Parathyroid adenoma (tissue), 2 donors: ENCODE measurements around the gene UBE2B.

Experiments used
- H2AFZ ChIP-seq: fragments of 300-600 bp; sonication (generic); one replicate; pipeline ENCODE4 v1.7.0; 2017; ENCODE audit warnings: antibody characterized with exemption, mild to moderate bottlenecking
- H3K27ac ChIP-seq: fragments of 300-600 bp; sonication (generic); one replicate; pipeline ENCODE4 v1.7.0; 2017
- H3K27me3 ChIP-seq: fragments of 300-600 bp; sonication (generic); one replicate; pipeline ENCODE4 v1.7.0; 2017; ENCODE audit warnings: low read length; ENCODE audit not compliant: control insufficient read depth, insufficient read depth
- H3K36me3 ChIP-seq: fragments of 300-600 bp; sonication (generic); one replicate; pipeline ENCODE4 v1.7.0; 2017; ENCODE audit warnings: low read length; ENCODE audit not compliant: control insufficient read depth, insufficient read depth
- H3K4me1 ChIP-seq: fragments of 300-600 bp; sonication (generic); one replicate; pipeline ENCODE4 v1.7.0; 2017; ENCODE audit warnings: control low read depth
- H3K4me2 ChIP-seq: fragments of 300-600 bp; sonication (generic); one replicate; pipeline ENCODE4 v1.7.0; 2017; ENCODE audit warnings: low read length
- H3K4me3 ChIP-seq: fragments of 300-600 bp; sonication (generic); one replicate; pipeline ENCODE4 v1.7.0; 2017; ENCODE audit warnings: low read depth, low read length
- H3K79me2 ChIP-seq: fragments of 300-600 bp; sonication (generic); one replicate; pipeline ENCODE4 v1.7.0; 2017; ENCODE audit warnings: control low read depth
- H3K9ac ChIP-seq: fragments of 300-600 bp; sonication (generic); one replicate; pipeline ENCODE4 v1.7.0; 2017; ENCODE audit warnings: mild to moderate bottlenecking
- H3K9me3 ChIP-seq: fragments of 300-600 bp; sonication (generic); one replicate; pipeline ENCODE4 v1.7.0; 2017; ENCODE audit warnings: low read length; ENCODE audit not compliant: control insufficient read depth
- CTCF ChIP-seq: fragments of 300-600 bp; sonication (generic); IDR thresholded peaks from one replicate; pipeline ENCODE4 v1.7.0; 2017; ENCODE audit warnings: antibody characterized with exemption, mild to moderate bottlenecking
- donor health status: primary hyperparathyroidism.

Gene UBE2B

GRCh38 chr5:134426361-134426760 is 55.0 kb downstream of the UBE2B start:
- Histone ChIP-seq H3K27me3 (no peaks in the 10 kb centered on the region), H2AFZ (no peak overlapping the region)

GRCh38 chr5:134427540-134428041 is 56.2 kb downstream of the UBE2B start:
- no peaks in the 10 kb centered on the region for H3K79me2 ChIP-seq
- no peak overlapping the region for H3K27ac ChIP-seq
- TF ChIP-seq CTCF: no peak
- no peak overlapping the region for H3K4me2 ChIP-seq
- H3K9ac ChIP-seq: no peak overlapping the region
- H2AFZ ChIP-seq: no peak overlapping the region
- no peak overlapping the region for H3K4me3 ChIP-seq
- H3K27me3 ChIP-seq: no peaks in the 10 kb centered on the region
- no peaks in the 10 kb centered on the region for H3K9me3 ChIP-seq
- no peaks in the 10 kb centered on the region for H3K36me3 ChIP-seq
- no peaks in the 10 kb centered on the region for H3K4me1 ChIP-seq

More at GRCh38 chr5:134426361-134426760, 55.0 kb downstream of the UBE2B start:
- H3K27ac ChIP-seq: no peak overlapping the region
- H3K4me1 ChIP-seq: no peaks in the 10 kb centered on the region
- no peak overlapping the region for H3K4me2 ChIP-seq
- no peaks in the 10 kb centered on the region for H3K79me2 ChIP-seq
- no peaks in the 10 kb centered on the region for H3K36me3 ChIP-seq
- H3K4me3 ChIP-seq: no peak overlapping the region
- no peaks in the 10 kb centered on the region for H3K9me3 ChIP-seq
- H3K9ac ChIP-seq: no peak overlapping the region
- TF ChIP-seq CTCF: no peak

- Histone ChIP-seq H3K36me3 (no peaks in the 10 kb centered on the region), H3K27ac (no peak overlapping the region), H3K27me3 (no peaks in the 10 kb centered on the region), H3K9me3 (no peaks in the 10 kb centered on the region), H2AFZ (no peak overlapping the region), H3K4me2 (no peak overlapping the region), H3K9ac (no peak overlapping the region), H3K4me3 (no peak overlapping the region), H3K79me2 (no peaks in the 10 kb centered on the region), H3K4me1 (no peaks in the 10 kb centered on the region)
- TF ChIP-seq CTCF: no peak
These were observed 58.7 kb downstream of the UBE2B start for GRCh38 chr5:134430001-134430569.

- H3K9me3 ChIP-seq: no peaks in the 10 kb centered on the region
- no peaks in the 10 kb centered on the region for H3K36me3 ChIP-seq
- no peak overlapping the region for H3K9ac ChIP-seq
- peaks cover 11% of the 10 kb centered on the region for H3K4me1 ChIP-seq
- no peaks in the 10 kb centered on the region for H3K79me2 ChIP-seq
- no peaks in the 10 kb centered on the region for H3K27me3 ChIP-seq
- no peak overlapping the region for H3K27ac ChIP-seq
- H3K4me3 ChIP-seq: no peak overlapping the region
- H3K4me2 ChIP-seq: no peak overlapping the region
- no peak overlapping the region for H2AFZ ChIP-seq
- no peak for TF ChIP-seq CTCF
These were observed 60.8 kb downstream of the UBE2B start for GRCh38 chr5:134432174-134432573.
